Measurements from ENCODE around the gene DICER1. TPM values are rescaled to one million over a fixed set of nuclear protein-coding genes. Genes with fewer than 3 reads are reported as not detected.

Gene DICER1
- polyA plus RNA-seq, 4 donors = 46.1 to 60.9 (median 53.6) TPM

- no peak for DNase-seq (ENCODE audit: low read depth in 4 of 4, low spot score in 3 of 4)
Measured at GRCh38 chr14:95045106-95045701, 112.1 kb downstream of the DICER1 start.

- no peak for DNase-seq (ENCODE audit: low read depth in 4 of 4, low spot score in 3 of 4)
Measured at GRCh38 chr14:95044463-95045105, 112.7 kb downstream of the DICER1 start.

GRCh38 chr14:95043732-95044462, 113.4 kb downstream of the DICER1 start:
- no peak for DNase-seq (ENCODE audit: low read depth in 4 of 4, low spot score in 3 of 4)

- no peak for DNase-seq (ENCODE audit: low read depth in 4 of 4, low spot score in 3 of 4)
Measured at GRCh38 chr14:95043314-95043713, 114.0 kb downstream of the DICER1 start.

- no peak for DNase-seq (ENCODE audit: low read depth in 4 of 4, low spot score in 3 of 4)
Measured at GRCh38 chr14:95041477-95042020, 115.8 kb downstream of the DICER1 start.

GRCh38 chr14:95040708-95041476, 116.4 kb downstream of the DICER1 start:
- no peak for DNase-seq (ENCODE audit: low read depth in 4 of 4, low spot score in 3 of 4)

- DNase-seq (ENCODE audit: low read depth in 4 of 4, low spot score in 3 of 4) = no peak
Measured at GRCh38 chr14:95039993-95040348, 117.4 kb downstream of the DICER1 start.

- DNase-seq (ENCODE audit: low read depth in 4 of 4, low spot score in 3 of 4) = no peak
Measured at GRCh38 chr14:95039259-95039992, 117.9 kb downstream of the DICER1 start.

- no peak for DNase-seq (ENCODE audit: low read depth in 4 of 4, low spot score in 3 of 4)
Measured at GRCh38 chr14:95038521-95039250, 118.6 kb downstream of the DICER1 start.

GRCh38 chr14:95037273-95037672, 120.1 kb downstream of the DICER1 start:
- no peak for DNase-seq (ENCODE audit: low read depth in 4 of 4, low spot score in 3 of 4)

Other genes starting within 250 kb of the DICER1 start
- gene CLMN, start 162.4 kb upstream of the DICER1 start, polyA plus RNA-seq (ENCODE audit: insufficient read length in 4 of 4) = 10 to 100 TPM; 21.1 to 27.5 (median 24.8) TPM

Measured in right renal pelvis (tissue), 4 donors.